Measurements from ENCODE around the gene PAXX.

Gene PAXX

GRCh38 chr9:136968333-136969127, 23.7 kb upstream of the PAXX start:
- no peak for DNase-seq

- no peak for DNase-seq
Measured at GRCh38 chr9:136969150-136969549, 23.1 kb upstream of the PAXX start.

GRCh38 chr9:136969774-136970173, 22.4 kb upstream of the PAXX start:
- DNase-seq, result no peak

GRCh38 chr9:136970361-136970760, 21.9 kb upstream of the PAXX start:
- DNase-seq, result no peak

GRCh38 chr9:136971746-136972145, 20.5 kb upstream of the PAXX start:
- DNase-seq, result no peak

GRCh38 chr9:136972335-136972734, 19.9 kb upstream of the PAXX start:
- DNase-seq, result no peak

- DNase-seq, result no peak
Measured at GRCh38 chr9:136972743-136973142, 19.5 kb upstream of the PAXX start.

- no peak for DNase-seq
Measured at GRCh38 chr9:136973618-136974617, 18.3 kb upstream of the PAXX start.

GRCh38 chr9:136974817-136975535, 17.2 kb upstream of the PAXX start:
- no peak for DNase-seq

GRCh38 chr9:136975644-136976043, 16.6 kb upstream of the PAXX start:
- DNase-seq, result peak; percentile 38

- no peak for DNase-seq
Measured at GRCh38 chr9:136977223-136977622, 15.0 kb upstream of the PAXX start, which contains the start of gene PTGDS. Gene PTGDS, plus strand, starts transcription at chr9:136977504. Its CDS starts 75 bp downstream, at chr9:136977579.

GRCh38 chr9:136977649-136978072, 14.6 kb upstream of the PAXX start:
- DNase-seq, result no peak

- DNase-seq, result peak; percentile 75
Measured at GRCh38 chr9:136978073-136978864, 14.0 kb upstream of the PAXX start.

- no peak for DNase-seq
Measured at GRCh38 chr9:136978865-136979544, 13.2 kb upstream of the PAXX start.

- DNase-seq, result no peak
Measured at GRCh38 chr9:136979769-136980587, 12.2 kb upstream of the PAXX start.

- no peak for DNase-seq
Measured at GRCh38 chr9:136980669-136981478, 11.3 kb upstream of the PAXX start.

GRCh38 chr9:136981588-136982231, 10.5 kb upstream of the PAXX start:
- no peak for DNase-seq

GRCh38 chr9:136982232-136983051, 9.8 kb upstream of the PAXX start, which contains the start of gene LCNL1:
Gene LCNL1, plus strand, starts transcription at chr9:136982993. Its CDS starts 594 bp downstream, at chr9:136983587.
- DNase-seq, result no peak

Measured in activated gamma-delta T cell treated with Interleukin-2 at 50 U/mL for 16 hours (primary cell).